ENCODE results near the gene BLNK. TPM values are rescaled to one million over a fixed set of nuclear protein-coding genes. Genes with fewer than 3 reads are reported as not detected.
"Not testable (repeated sequence)": the region's sequence is repeated elsewhere in the genome, so short reads cannot be mapped to it uniquely, and the experiment has no call there.

BLNK gene
- total RNA-seq, 1 experiment from 2014 or later = 1.0 TPM

DNA sequence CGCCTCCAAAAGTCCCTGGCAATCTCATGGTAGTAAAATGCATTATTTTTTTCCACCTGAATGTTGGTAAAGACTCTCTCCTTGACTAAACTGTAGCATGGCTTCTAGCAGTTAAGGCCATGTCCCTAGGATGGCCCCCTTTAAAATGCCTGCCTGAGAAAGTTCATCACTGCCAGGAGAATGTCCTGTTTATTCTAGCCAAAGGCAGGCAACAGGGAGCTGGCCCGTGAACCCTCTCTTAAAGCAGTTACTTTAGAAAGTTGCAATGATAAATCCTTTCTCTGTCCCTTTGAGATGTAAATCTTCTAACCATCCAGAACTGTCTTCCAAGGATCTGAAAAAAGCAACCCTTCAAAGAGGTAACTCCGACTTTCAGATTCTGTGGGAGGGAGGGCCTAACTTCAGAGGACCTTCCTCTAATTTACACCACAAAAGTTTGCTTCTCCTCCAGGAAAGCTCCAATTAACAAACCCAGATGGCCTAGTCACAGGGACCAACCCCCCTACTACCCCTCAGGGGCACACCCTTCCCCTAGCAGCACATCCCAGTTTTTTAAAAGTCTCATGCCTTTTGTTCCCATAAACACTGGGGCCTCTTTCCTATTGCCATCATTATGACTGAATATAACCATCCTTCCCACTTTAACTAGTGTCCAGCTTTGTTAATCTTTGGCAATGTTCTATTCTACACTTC is 38.4 kb upstream of the BLNK start:
- no peak overlapping the region for H2AFZ ChIP-seq
- no TSS peak for BruUV-seq (replicated peaks)
- intact Hi-C loops (cut with micrococcal nuclease; ENCODE audit: unreplicated experiment) = no loop called here
- no peaks in the 10 kb centered on the region for H3K27me3 ChIP-seq (ENCODE audit: insufficient read depth, low read depth)
- no peak for DNase-seq
- H3K36me3 ChIP-seq (ENCODE audit: low read depth) = no peaks in the 10 kb centered on the region
- H3K4me1 ChIP-seq (replicated peaks; ENCODE audit: insufficient read depth) = no peaks in the 10 kb centered on the region
- no peak for TF ChIP-seq EZH2 (IDR thresholded peaks at IDR 0.05; ENCODE audit: low read depth)
- TF ChIP-seq, protein P1, sequence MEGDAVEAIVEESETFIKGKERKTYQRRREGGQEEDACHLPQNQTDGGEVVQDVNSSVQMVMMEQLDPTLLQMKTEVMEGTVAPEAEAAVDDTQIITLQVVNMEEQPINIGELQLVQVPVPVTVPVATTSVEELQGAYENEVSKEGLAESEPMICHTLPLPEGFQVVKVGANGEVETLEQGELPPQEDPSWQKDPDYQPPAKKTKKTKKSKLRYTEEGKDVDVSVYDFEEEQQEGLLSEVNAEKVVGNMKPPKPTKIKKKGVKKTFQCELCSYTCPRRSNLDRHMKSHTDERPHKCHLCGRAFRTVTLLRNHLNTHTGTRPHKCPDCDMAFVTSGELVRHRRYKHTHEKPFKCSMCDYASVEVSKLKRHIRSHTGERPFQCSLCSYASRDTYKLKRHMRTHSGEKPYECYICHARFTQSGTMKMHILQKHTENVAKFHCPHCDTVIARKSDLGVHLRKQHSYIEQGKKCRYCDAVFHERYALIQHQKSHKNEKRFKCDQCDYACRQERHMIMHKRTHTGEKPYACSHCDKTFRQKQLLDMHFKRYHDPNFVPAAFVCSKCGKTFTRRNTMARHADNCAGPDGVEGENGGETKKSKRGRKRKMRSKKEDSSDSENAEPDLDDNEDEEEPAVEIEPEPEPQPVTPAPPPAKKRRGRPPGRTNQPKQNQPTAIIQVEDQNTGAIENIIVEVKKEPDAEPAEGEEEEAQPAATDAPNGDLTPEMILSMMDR (conservative IDR thresholded peaks at IDR 0.05) = no peak
- POLR2A ChIA-PET (ENCODE audit: unreplicated experiment) = interaction anchor here (0.7 kb wide), 1 partner anchor 27 kb away, joined by 3 read pairs; no protein-coding TSS in a partner anchor
- H3K79me2 ChIP-seq (ENCODE audit: low read depth) = no peaks in the 10 kb centered on the region
- H3F3A ChIP-seq (ENCODE audit: insufficient read depth, low read depth) = no peaks in the 10 kb centered on the region
- H3K4me2 ChIP-seq = no peak overlapping the region
- H3K9me3 ChIP-seq (ENCODE audit: insufficient read depth, low read depth) = no peaks in the 10 kb centered on the region
- CTCF ChIA-PET = no interaction called here
- no peaks in the 10 kb centered on the region for H4K20me1 ChIP-seq (ENCODE audit: insufficient read depth)
- no peaks in the 10 kb centered on the region for H3K9me2 ChIP-seq (ENCODE audit: insufficient read depth)
- H3K4me3 ChIP-seq = no peak overlapping the region
- H3K27ac ChIP-seq = no peak overlapping the region

DNA sequence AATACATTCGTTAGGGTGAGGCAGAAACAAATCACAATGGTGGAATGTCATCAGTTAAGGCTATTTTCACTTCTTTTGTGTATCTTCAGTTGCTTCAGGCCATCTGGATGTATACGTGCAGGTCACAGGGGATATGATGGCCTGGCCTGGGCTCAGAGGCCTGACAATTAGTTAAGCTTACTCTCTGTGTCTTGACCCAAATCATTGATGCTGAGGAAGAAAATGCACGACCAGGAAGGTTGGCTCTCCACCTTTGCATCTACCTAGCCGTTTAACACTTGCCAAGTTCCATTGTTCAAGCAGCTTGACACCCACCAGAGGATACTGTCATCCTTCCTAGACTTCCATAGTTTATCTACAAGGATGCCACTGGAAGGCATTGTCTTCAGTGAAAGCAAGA is 37.5 kb upstream of the BLNK start:
- H2AFZ ChIP-seq = not testable (repeated sequence)

DNA sequence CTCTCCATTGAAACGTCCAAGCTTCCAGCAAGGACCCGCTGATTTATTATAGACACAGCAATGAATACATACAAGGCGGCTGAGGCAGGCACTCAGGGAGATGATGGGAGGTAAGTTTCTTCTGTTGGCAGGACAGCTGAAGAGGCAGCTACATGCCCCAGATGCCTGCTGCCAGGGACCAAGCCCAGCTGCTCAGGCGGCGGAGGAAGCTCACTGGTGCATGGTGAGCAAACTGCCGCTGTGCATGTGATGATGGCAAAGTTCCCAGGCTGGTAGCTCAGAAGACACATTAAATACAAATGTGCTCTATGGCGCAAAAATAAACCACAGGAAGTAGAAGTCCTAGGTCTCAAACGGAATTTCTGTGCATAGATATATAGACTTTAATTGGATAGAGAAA is 35.1 kb upstream of the BLNK start:
- Histone ChIP-seq H3K27ac (no peak overlapping the region), H4K20me1 (ENCODE audit: insufficient read depth) (no peaks in the 10 kb centered on the region), H3K4me1 (replicated peaks; ENCODE audit: insufficient read depth) (no peaks in the 10 kb centered on the region), H3K27me3 (ENCODE audit: insufficient read depth, low read depth) (no peaks in the 10 kb centered on the region), H2AFZ (no peak overlapping the region), H3K4me3 (no peak overlapping the region), H3K4me2 (no peak overlapping the region), H3K79me2 (ENCODE audit: low read depth) (no peaks in the 10 kb centered on the region), H3K9me3 (ENCODE audit: insufficient read depth, low read depth) (no peaks in the 10 kb centered on the region), H3K9me2 (ENCODE audit: insufficient read depth) (no peaks in the 10 kb centered on the region), H3F3A (ENCODE audit: insufficient read depth, low read depth) (no peaks in the 10 kb centered on the region), H3K36me3 (ENCODE audit: low read depth) (no peaks in the 10 kb centered on the region)
- ChIA-PET CTCF (no interaction called here), POLR2A (ENCODE audit: unreplicated experiment) (no interaction called here)
- DNase-seq = no peak
- no peak for TF ChIP-seq EZH2 (IDR thresholded peaks at IDR 0.05; ENCODE audit: low read depth)
- TF ChIP-seq, protein P1 (conservative IDR thresholded peaks at IDR 0.05) = no peak
- intact Hi-C loops (cut with micrococcal nuclease; ENCODE audit: unreplicated experiment) = no loop called here
- no TSS peak for BruUV-seq (replicated peaks)

More for the DNA sequence above, 37.5 kb upstream of the BLNK start:
- H3K79me2 ChIP-seq (ENCODE audit: low read depth); CTCF ChIA-PET; BruUV-seq (replicated peaks); H3K4me1 ChIP-seq (replicated peaks; ENCODE audit: insufficient read depth); H3K27me3 ChIP-seq (ENCODE audit: insufficient read depth, low read depth); H3K9me2 ChIP-seq (ENCODE audit: insufficient read depth); H3F3A ChIP-seq (ENCODE audit: insufficient read depth, low read depth); H3K36me3 ChIP-seq (ENCODE audit: low read depth); H3K4me3 ChIP-seq; POLR2A ChIA-PET (ENCODE audit: unreplicated experiment); H3K27ac ChIP-seq; H3K9me3 ChIP-seq (ENCODE audit: insufficient read depth, low read depth); H3K4me2 ChIP-seq; H4K20me1 ChIP-seq (ENCODE audit: insufficient read depth); intact Hi-C loops (cut with micrococcal nuclease; ENCODE audit: unreplicated experiment); DNase-seq: not testable (repeated sequence)

DNA sequence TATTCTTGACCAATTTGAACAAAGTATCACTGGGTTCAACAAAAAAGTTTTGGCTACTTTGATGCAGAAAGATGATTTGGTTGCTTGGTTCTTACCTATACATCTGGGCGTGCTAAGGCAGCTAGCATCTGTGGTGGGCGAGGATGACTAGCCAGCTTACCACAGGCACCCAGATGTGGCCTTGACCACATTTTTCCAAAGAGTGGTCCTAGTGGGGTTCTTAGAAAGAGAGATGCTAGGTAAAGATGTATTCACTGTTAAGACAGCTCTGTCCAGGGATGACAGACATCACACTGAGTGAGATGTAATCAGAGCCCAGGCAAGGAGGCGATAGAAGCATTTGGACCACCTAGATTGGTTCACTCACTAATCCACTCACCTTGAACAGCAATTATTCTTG is 33.6 kb upstream of the BLNK start:
- no peaks in the 10 kb centered on the region for H3K79me2 ChIP-seq (ENCODE audit: low read depth)
- peaks cover 4% of the 10 kb centered on the region; the same call in 1 of the 2 replicates for H3K27me3 ChIP-seq (ENCODE audit: insufficient read depth, low read depth)
- no peak for DNase-seq
- no peaks in the 10 kb centered on the region for H3K36me3 ChIP-seq (ENCODE audit: low read depth)
- no peak overlapping the region for H3K27ac ChIP-seq
- TF ChIP-seq, protein P1 (conservative IDR thresholded peaks at IDR 0.05) = no peak
- no peak for TF ChIP-seq EZH2 (IDR thresholded peaks at IDR 0.05; ENCODE audit: low read depth)
- no peak overlapping the region for H2AFZ ChIP-seq
- H3K4me2 ChIP-seq = no peak overlapping the region
- no peaks in the 10 kb centered on the region for H3F3A ChIP-seq (ENCODE audit: insufficient read depth, low read depth)
- CTCF ChIA-PET = no interaction called here
- BruUV-seq (replicated peaks) = no TSS peak
- H3K4me1 ChIP-seq (replicated peaks; ENCODE audit: insufficient read depth) = no peaks in the 10 kb centered on the region
- H3K4me3 ChIP-seq = no peak overlapping the region
- POLR2A ChIA-PET (ENCODE audit: unreplicated experiment) = no interaction called here
- no peaks in the 10 kb centered on the region for H3K9me2 ChIP-seq (ENCODE audit: insufficient read depth)
- H4K20me1 ChIP-seq (ENCODE audit: insufficient read depth) = no peaks in the 10 kb centered on the region
- intact Hi-C loops (cut with micrococcal nuclease; ENCODE audit: unreplicated experiment) = no loop called here
- no peaks in the 10 kb centered on the region for H3K9me3 ChIP-seq (ENCODE audit: insufficient read depth, low read depth)
